CD4-positive, alpha-beta T cell treated with Interleukin-1 beta for 1 hour (primary cell): ENCODE data around the gene DDR1.
"Not testable (repeated sequence)": the region's sequence is repeated elsewhere in the genome, so short reads cannot be mapped to it uniquely, and the experiment has no call there.

Source experiments
- DNase-seq, 2 donors: peaks; one replicate each; pipeline ENCODE4 v3.0.0-alpha.2; 2020 to 2022

DDR1 gene

GRCh38 chr6:30894935-30895334, 10.6 kb downstream of the DDR1 start:
- no peak for DNase-seq

DNA sequence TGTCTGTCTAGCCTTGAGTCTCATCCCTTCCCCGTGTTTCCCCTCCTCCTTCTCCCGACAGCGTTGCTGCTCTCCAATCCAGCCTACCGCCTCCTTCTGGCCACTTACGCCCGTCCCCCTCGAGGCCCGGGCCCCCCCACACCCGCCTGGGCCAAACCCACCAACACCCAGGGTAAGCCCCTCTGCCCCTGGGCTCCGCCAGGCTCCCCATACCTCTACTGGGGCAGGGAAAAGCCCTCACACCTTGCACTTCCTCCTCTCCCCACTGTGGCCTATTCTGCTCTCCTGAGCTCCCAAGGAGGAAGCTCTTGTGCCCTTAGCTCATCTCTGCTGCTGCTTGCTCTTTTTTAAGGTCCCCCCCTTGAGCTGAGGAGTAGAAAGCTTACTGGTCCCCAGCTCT, 11.0 kb downstream of the DDR1 start:
- DNase-seq, result no peak

- DNase-seq, result no peak
These were observed 12.2 kb downstream of the DDR1 start for GRCh38 chr6:30896541-30896940.

GRCh38 chr6:30897882-30898281, 13.6 kb downstream of the DDR1 start:
- DNase-seq, result no peak

- DNase-seq, result no peak
These were observed 14.5 kb downstream of the DDR1 start for GRCh38 chr6:30898750-30899360.

GRCh38 chr6:30900863-30901417, 16.6 kb downstream of the DDR1 start:
- DNase-seq, result no peak

DNA sequence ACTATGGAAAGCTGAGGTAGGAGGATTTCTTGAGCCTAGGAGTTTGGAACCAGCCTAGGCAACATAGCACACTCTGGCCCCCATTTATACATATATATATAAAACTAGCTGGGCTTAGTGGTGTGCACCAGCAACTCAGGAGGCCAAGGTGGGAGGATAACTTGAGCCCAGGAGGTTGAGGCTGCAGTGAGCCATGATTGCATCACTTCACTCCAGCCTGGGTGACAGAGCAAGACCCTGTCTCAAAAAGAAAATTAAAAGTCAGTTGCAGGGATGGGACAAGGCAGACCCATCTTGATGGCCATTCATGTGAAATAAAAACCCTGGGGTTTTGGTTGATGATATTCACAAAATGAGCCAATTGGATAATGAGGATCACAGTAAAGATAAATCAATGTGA, 17.1 kb downstream of the DDR1 start:
- no peak for DNase-seq

DNA sequence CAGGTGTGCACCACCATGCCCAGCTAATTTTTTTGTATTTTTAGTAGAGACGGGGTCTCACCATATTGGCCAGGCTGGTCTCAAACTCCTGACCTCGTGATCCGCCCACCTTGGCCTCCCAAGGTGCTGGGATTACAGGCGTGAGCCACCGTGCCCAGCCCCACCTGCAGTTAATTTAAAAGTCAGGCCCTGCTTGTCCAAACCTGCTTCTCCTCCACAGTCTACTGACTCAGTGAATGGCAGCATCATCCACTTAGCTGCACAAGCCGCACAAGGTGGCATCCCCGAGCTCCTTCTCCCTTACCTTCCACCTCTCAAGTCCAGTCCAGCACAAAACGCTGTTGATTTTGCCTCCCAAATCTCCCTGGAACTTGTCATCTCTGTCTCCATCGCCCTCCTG, 17.9 kb downstream of the DDR1 start:
- DNase-seq, result not testable (repeated sequence)

- DNase-seq, result no peak
These were observed 18.4 kb downstream of the DDR1 start for GRCh38 chr6:30902709-30903108.

GRCh38 chr6:30903236-30903635, 18.9 kb downstream of the DDR1 start:
- DNase-seq, result no peak

GRCh38 chr6:30907290-30907757, 23.0 kb downstream of the DDR1 start:
- not testable (repeated sequence) for DNase-seq

DNA sequence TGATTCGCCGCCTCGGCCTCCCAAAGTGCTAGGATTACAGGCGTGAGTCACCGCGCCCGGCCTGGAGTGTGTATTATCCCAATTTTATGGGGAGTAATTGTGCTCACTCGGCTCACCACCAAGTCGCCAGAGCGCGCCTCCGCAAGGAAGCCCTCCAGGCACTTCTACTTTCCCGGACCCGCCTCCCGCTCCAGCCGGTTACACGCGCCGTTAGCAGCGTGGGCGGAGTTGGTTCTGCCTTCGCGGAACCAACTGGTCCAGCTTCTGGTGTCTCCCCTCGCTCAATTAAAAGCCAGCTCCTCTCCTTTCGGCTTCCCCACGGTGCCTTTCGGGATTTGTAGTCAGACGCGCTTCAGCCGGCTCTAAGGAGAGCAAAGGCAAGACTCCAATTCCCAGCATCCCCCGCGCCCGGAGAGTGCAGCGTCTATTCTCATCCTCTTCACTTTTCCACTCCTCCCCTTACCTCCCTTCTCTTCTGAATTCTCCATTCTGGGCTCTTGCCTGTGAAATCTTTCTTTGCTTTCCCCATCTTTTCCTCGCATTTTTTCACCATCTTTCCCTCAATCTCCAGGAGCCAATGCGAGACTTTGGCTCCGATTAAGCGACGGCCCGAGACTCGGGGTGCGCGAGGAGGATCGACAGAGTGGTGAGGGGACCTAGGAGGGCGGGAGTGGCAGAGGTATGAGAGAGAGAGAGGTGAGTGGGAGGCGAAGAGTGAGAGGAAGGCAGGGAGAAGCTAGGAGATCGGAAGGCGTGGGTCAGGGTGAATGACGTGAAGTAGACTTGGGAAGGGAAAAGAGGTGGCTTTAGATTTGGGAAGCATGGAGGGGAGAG, 23.7 kb downstream of the DDR1 start, which contains the start of gene GTF2H4:
GTF2H4 (plus strand) TSS at position 450 of the 834 bp plus-strand sequence.
- DNase-seq, result peak; percentile 95 to 96

DNA sequence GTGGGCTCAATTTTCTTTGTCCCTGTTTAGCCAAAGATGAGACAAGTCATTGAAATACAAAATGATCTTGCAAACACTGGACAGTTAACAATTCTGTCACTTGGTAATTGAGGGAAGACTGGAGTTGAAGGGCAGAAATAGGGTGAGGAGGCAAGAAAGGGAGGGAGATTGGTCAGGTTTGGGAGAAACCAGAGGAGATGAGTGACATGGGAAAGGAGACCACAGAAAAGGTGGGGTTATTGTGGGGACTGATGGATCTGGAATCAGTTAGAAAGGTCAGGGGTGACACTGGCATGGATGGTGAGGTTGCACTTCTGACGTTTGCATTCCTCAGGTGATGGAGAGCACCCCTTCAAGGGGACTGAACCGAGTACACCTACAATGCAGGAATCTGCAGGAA, 24.4 kb downstream of the DDR1 start:
- DNase-seq, result no peak

- not testable (repeated sequence) for DNase-seq
These were observed 26.2 kb downstream of the DDR1 start for GRCh38 chr6:30910473-30910872.

DNA sequence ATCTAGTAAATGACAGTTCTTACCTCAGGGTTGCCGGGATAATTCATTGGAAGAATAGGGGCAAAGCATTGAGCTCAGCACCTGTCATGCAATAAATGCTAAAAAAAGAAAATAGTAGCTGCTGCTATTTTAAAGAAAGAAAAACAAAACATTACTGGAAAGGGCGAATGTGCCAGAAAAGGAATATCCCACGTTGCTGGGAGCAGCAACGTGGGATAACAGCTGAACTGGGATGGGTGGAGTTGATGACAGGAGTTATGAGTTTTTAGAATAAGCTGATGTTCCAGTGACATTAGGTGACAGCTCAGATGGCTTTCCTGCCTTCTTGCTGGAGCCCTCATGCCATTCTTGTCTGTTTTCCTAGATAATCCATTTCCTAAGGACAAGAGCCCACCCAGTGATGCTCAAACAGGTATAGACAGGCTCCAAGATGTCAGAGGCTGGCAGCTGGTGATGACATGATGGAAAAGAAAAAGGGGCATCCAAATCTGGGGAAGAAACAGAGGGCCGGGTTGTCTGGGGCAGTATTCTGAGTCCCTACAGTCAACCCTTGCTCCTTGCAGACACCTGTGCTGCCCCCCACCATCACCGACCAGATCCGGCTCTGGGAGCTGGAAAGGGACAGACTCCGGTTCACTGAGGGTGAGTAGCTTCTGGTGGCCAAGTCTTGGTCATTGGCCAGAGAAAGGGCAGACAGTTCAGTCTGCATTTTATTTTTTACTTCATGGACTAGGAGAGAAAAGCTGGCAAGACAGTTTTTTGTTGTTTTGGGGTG, 28.6 kb downstream of the DDR1 start:
- DNase-seq, result no peak

DNA sequence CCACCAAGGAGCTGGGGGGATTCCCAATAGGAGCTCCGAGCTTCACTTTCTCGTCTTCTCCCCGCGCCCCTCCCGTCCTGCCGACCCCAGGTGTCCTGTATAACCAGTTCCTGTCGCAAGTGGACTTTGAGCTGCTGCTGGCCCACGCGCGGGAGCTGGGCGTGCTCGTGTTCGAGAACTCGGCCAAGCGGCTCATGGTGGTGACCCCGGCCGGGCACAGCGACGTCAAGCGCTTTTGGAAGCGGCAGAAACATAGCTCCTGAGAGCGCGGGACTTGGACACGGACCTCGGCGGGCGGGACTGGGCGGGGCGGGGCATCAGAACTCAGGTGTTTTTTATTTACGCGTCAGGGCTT, 29.4 kb downstream of the DDR1 start:
- no peak for DNase-seq

DNA sequence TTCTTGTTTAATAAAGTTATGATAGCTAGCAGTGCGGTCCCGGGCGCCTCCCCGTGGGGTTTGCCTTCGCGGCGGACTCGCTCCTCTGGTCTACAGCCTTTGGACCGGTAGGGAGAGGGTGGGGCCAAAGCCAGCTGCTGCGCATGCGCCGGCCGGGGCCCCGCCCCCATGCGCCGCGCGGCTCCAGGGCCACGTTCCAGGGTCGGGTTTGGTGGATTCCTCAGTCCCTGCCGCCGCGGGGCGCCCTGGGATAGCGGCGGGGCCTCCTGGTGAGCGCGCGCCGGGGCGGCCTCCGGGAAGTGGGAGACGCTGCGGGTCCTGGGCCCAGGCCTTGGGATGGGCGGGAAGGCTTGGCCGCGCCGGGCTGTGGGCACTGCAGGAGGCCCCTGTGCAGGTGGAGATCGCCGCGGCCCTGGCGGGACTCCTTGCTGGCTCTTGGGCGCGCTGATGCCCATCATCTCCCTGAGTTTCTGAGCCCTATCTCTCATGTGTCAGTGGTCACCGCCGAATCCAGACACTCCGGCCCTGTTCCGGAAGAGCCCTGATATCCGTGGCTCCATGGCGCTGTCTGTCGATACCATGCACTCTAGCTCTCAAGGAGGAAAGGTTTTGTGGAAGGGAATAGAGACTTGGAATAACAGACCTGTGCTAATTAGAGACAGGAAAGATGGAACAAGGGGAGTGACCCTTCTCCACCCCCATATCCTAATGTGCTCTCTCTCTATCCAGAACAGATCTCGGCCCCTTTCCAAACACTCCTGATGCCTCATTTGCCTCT, 29.9 kb downstream of the DDR1 start, which contains the start of gene VARS2:
VARS2 (plus strand) TSS at position 163 of the 778 bp plus-strand sequence; CDS start at position 762, 599 bp downstream.
- peak; percentile 90 to 92 for DNase-seq

GRCh38 chr6:30914854-30915590, 30.7 kb downstream of the DDR1 start:
- no peak for DNase-seq

DNA sequence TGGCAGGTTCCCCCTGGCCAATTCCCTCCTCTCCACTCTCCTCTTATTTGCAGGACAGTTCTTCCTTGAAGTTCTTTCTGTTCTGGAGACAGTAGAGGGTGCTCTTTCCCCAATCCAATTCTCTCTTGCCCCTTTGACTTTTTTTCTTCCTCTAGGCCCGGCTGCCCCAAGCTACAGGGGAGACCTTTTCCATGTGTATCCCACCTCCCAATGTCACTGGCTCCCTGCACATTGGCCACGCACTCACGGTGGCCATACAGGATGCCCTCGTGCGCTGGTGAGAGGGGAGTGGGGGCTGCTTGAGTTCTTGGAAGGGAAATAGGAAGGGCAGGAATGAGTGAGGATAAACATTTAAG, 31.2 kb downstream of the DDR1 start:
- DNase-seq, result peak in 1 of 2 donors; percentile 45

- no peak for DNase-seq
These were observed 32.7 kb downstream of the DDR1 start for GRCh38 chr6:30917041-30917440.

GRCh38 chr6:30917487-30917886, 33.2 kb downstream of the DDR1 start:
- DNase-seq, result no peak

DNA sequence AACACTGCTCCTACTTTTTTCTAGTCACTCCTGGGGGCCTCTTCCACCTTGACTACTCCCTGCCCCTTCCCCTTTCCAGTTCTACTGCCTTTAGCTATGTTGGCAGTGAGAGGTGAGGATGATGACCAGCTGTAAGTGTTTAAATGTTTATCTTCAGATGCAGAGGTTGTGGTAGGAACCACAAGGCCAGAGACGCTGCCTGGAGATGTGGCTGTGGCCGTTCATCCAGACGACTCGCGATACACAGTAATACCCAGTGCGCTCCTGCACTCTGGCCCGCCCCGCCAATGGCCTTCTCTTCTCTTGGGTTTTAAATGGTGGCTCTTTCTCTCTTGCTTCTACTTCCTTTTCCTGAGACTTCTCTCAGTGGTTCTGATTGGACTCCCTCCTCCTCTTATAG, 34.4 kb downstream of the DDR1 start:
- DNase-seq, result no peak
